Activated T-cell treated with anti-CD3 and anti-CD28 coated beads for 4 hours (primary cell): ENCODE results near the gene COQ4.
A peak's percentile ranks its signal among the peaks of the same experiment; 100 is the strongest.
"Not testable (repeated sequence)": the region's sequence is repeated elsewhere in the genome, so short reads cannot be mapped to it uniquely, and the experiment has no call there.

Experiments
- DNase-seq: peaks from one replicate; pipeline ENCODE4 v3.0.0-alpha.2; 2020

The COQ4 gene

GRCh38 chr9:128322404-128323211 lies at the start of gene COQ4, which contains the start of gene TRUB2:
TSS of gene COQ4 (plus strand) at chr9:128322839. CDS start at chr9:128322859, 20 bp downstream.
TSS of gene TRUB2 (minus strand) at chr9:128322447. CDS start at chr9:128322408, 39 bp downstream.
- DNase-seq = peak; percentile 90

- DNase-seq = no peak
These were observed 48.4 kb upstream of the COQ4 start for GRCh38 chr9:128274245-128274644.

- no peak for DNase-seq
These were observed 47.2 kb upstream of the COQ4 start, which contains the start of gene GOLGA2 for GRCh38 chr9:128275198-128276007. TSS of gene GOLGA2 (minus strand) at chr9:128276007. CDS start at chr9:128275976, 31 bp downstream.

- peak; percentile 100 for DNase-seq
These were observed 46.5 kb upstream of the COQ4 start, which contains the start of gene SWI5 for GRCh38 chr9:128276008-128276573. TSS of gene SWI5 (plus strand) at chr9:128276276.

- no peak for DNase-seq
These were observed 45.9 kb upstream of the COQ4 start for GRCh38 chr9:128276574-128277270.

- not testable (repeated sequence) for DNase-seq
These were observed 43.3 kb upstream of the COQ4 start for GRCh38 chr9:128279088-128280073.

GRCh38 chr9:128280084-128280622 lies 42.5 kb upstream of the COQ4 start:
- no peak for DNase-seq

GRCh38 chr9:128282500-128282899 lies 40.1 kb upstream of the COQ4 start:
- no peak for DNase-seq

- DNase-seq = no peak
These were observed 37.4 kb upstream of the COQ4 start for GRCh38 chr9:128285033-128285784.

GRCh38 chr9:128286440-128286839 lies 36.2 kb upstream of the COQ4 start:
- no peak for DNase-seq

GRCh38 chr9:128288273-128289004 lies 34.2 kb upstream of the COQ4 start:
- no peak for DNase-seq

GRCh38 chr9:128292009-128292408 lies 30.6 kb upstream of the COQ4 start:
- no peak for DNase-seq

GRCh38 chr9:128293091-128293490 lies 29.5 kb upstream of the COQ4 start:
- DNase-seq = no peak

GRCh38 chr9:128294142-128294541 lies 28.5 kb upstream of the COQ4 start:
- no peak for DNase-seq

- DNase-seq = no peak
These were observed 26.1 kb upstream of the COQ4 start for GRCh38 chr9:128296340-128297220.

GRCh38 chr9:128297221-128297773 lies 25.3 kb upstream of the COQ4 start:
- DNase-seq = no peak

- no peak for DNase-seq
These were observed 23.8 kb upstream of the COQ4 start for GRCh38 chr9:128298535-128299482.
